ENCODE results near the gene CCDC107.

CCDC107 gene

DNA sequence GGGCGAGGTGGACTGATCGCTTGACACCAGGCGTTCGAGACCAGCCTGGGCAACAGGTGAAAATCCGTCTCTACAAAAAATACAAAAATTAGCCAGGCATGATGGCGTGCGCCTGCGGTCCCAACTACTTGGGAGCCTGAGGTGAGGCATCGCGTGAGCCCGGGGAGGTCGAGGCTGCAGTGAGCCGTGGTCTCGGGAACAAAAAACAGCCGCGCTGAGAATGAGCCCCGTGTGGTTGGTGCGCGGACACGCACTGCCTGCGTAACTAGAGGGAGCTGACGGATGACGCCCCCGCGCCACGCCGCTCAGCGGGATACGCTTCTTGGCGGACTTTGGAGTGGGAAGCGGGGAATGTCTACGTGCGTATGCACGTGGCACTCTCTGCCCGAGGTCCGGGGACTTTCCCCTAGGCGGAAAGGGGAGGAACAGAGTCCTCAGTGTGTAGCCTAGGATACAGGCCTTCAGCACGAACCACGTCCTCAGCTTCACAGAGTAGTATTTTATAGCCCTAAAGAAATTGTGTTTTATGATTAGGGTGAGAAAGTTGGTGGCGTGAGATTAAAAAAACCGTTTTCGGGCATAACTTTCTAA, 451 bp upstream of the CCDC107 start, which contains the start of gene RMRP:
RMRP (minus strand) TSS at position 474 of the 591 bp plus-strand sequence.
- H3K4me3 ChIP-seq (ENCODE audit: low read length), result peak within 1 kb of the TSS; percentile 81
- DNase-seq (ENCODE audit: low read depth), result peak; percentile 100
- peak; percentile 26 for TF ChIP-seq CTCF (IDR thresholded peaks at IDR 0.05; ENCODE audit: insufficient read depth, low read depth, low read length, missing control alignments)

DNA sequence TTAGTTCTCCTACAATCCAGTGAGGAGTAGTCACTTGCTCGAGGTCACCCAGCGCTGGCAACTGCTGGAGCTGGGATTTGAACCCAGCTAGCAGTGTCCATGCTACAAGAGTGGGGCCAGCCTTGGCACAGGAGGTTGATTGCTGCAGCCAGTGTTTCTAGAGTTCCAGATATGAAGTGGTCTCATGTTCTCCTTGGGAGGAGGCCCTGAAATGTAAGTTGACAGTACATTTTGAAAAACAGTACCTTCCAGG, 802 bp downstream of the CCDC107 start:
- TF ChIP-seq CTCF (IDR thresholded peaks at IDR 0.05; ENCODE audit: insufficient read depth, low read depth, low read length, missing control alignments), result no peak
- DNase-seq (ENCODE audit: low read depth), result peak; percentile 54
- peak overlapping the region; percentile 81 for H3K4me3 ChIP-seq (ENCODE audit: low read length)

DNA sequence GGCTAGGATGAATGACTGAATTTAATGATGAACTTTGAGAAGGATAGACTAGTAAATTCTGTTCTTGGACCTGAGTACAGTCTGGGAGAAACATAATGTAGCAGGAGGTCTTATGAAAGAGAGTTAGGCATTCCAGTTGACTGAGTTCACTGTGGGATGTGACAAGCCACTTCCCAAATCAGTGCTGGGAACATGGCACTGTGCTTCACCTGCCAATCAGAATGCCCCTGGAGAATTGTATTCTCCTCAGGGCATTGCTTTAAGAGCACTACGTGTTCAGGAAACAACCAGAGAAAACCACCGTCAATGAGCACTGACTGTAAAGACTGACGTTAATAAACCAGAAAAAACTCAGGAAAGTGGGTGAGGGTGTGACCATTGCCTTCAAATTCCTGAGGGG, 1.2 kb downstream of the CCDC107 start:
- no peak for TF ChIP-seq CTCF (IDR thresholded peaks at IDR 0.05; ENCODE audit: insufficient read depth, low read depth, low read length, missing control alignments)
- no peak overlapping the region for H3K4me3 ChIP-seq (ENCODE audit: low read length)
- peak; percentile 66 for DNase-seq (ENCODE audit: low read depth)

DNA sequence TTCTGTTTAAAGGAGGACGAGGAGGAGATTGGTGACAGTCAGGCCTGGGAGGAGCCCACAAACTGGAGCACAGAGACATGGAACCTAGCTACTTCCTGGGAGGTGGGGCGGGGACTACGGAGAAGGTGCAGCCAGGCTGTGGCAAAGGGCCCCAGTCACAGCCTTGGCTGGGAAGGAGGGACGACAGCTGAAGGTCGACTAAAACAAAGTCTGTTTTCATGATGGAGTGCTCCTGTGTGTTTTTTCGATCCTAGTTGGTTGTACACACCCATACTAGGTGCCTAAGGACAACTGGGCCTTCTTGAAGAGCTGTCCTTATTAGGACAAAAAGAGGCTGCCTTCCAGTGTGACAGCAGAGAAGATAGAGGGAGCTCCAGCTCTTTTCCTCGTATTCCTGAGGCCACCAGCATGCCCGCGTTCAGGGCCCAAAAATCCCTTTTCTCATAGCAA, 2.9 kb downstream of the CCDC107 start:
- peak; percentile 61 for DNase-seq (ENCODE audit: low read depth)
- H3K4me3 ChIP-seq (ENCODE audit: low read length), result no peak overlapping the region
- TF ChIP-seq CTCF (IDR thresholded peaks at IDR 0.05; ENCODE audit: insufficient read depth, low read depth, low read length, missing control alignments), result peak; percentile 66

DNA sequence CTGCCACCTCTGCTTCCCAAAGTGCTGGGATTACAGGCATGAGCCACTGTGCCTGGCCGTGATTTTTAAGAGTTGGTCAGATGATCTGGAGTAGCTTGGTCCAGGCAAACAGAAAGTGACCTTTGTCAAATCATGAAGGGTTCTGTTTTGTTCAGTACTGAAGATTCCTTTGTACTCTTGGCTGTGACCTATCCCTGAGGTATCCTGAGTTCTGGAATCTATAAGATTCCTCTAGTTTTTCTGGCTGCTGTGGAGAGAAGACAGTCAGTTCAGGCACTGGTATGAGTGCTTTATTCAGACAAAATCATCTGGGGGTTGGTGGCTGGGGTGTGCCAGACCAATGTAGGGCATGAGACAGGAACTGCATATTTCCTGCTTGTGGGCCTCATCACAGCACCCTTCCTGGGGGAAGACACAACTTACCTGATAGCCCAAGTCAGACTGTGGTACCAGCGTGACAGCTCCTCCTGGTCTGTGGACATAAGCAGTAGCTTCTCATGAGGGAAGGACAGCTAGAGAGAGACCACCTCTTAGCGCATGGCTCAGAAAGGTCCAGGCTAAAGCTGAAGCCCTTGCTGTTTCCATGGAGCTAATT, 3.8 kb downstream of the CCDC107 start:
- TF ChIP-seq CTCF (IDR thresholded peaks at IDR 0.05; ENCODE audit: insufficient read depth, low read depth, low read length, missing control alignments), result no peak
- H3K4me3 ChIP-seq (ENCODE audit: low read length), result no peak overlapping the region
- DNase-seq (ENCODE audit: low read depth), result no peak

- TF ChIP-seq CTCF (IDR thresholded peaks at IDR 0.05; ENCODE audit: insufficient read depth, low read depth, low read length, missing control alignments), result no peak
- H3K4me3 ChIP-seq (ENCODE audit: low read length), result no peak overlapping the region
- no peak for DNase-seq (ENCODE audit: low read depth)
These were observed 4.3 kb downstream of the CCDC107 start for GRCh38 chr9:35662437-35662836.
